ENCODE measurements around the gene AGAP2. TPM values are rescaled to one million over a fixed set of nuclear protein-coding genes. Genes with fewer than 3 reads are reported as not detected.

AGAP2 gene
- total RNA-seq, 1 donor from 2014 or later, result 0.64 TPM

DNA sequence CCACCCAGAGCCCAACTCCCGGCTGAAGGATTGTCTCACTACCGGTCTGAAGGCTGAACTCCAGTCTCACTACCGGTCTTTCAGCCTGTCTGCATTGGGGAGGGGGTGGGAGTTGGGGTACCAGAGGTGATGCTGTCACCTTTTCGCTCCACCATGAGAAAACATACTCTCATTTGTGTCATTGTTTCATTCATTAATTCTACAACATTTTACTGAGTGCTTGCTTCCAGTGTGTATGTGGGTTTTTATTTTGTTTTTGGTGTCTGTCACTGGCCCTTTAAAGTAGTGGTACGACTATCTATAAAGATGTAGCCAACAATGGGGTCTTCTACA lies 14.1 kb upstream of the AGAP2 start:
- ATAC-seq, result no peak

DNA sequence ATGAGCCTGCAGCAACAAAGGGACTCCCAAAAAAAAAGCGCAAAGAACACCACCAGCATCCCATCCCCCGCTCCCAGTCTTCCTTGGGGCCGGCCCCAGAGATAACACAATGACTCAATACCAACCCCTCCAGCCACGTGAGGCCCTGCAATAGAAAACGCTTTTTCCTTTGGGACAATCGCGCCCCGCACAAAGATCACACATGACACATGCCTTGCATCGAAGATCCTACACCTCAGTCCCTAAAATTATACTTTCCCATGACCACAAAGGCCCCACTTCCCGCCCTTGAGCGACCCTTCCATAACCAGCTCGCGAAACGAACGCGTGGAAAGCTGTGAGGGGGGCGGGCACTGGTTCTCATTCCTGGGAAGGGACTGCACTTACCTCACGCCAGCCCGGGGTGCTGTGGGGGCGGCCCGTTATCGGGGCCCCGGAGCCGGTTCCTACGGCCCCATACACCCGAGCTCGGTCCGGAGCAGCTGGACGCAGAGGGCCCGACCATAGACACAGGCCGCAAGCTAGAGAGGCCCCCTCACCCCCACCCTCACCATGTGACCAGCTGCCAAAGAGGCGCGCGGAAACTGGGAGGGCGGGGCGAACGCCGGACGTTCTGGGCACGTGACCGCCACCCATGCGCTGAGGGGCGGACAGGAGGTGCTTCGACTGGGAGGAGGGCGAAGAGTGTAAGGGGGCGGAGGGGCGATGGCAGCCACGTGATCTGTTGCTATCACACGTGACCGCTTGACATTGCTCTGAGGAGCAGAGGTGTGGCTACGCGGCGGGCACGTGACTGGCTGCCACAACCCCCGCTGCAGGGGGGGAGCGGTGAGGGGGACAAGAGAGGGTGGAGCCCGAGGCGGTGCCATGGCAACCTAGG lies 13.5 kb upstream of the AGAP2 start, which contains the start of gene CDK4:
Gene CDK4, minus strand, starts transcription at position 523 of the 880 bp plus-strand sequence. CDS start 593 bp downstream, outside the sequence.
- peak; percentile 87 for ATAC-seq

DNA sequence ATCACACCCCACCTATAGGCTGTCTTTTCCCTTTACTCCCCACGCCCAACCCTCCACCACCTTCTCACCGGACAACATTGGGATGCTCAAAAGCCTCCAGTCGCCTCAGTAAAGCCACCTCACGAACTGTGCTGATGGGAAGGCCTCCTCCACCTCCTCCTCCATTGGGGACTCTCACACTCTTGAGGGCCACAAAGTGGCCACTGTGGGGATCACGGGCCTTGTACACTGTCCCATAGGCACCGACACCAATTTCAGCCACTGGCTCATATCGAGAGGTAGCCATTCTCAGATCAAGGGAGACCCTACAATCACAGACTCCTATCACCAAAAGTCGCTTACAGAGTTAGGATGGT lies 12.9 kb upstream of the AGAP2 start:
- no peak for ATAC-seq

DNA sequence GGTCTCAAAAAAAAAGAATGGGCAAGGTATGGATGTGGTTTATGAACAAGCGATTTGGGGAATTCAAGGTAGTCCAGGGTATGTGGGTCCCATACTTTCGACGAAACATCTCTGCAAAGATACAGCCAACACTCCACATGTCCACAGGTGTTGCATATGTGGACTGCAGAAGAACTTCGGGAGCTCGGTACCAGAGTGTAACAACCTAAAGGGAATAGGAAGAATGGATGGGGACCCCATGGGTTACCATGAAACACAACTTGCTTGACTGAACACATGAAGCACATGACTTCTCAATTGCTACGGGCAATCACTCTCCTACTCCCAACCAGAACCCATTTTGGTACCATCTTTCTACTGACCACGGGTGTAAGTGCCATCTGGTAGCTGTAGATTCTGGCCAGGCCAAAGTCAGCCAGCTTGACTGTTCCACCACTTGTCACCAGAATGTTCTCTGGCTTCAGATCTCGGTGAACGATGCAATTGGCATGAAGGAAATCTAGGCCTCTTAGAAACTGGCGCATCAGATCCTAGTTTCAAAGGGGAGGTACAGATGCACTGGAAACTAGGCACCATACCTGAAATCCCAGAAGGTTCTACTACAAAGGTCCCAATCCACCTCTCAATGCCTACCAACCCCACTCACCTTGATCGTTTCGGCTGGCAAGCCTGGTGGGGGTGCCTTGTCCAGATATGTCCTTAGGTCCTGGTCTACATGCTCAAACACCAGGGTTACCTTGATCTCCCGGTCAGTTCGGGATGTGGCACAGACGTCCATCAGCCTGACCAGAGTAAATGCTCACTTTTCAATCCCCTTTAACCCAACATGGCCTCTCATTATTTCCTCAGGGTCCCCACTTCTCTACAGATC lies 12.3 kb upstream of the AGAP2 start:
- no peak for ATAC-seq

DNA sequence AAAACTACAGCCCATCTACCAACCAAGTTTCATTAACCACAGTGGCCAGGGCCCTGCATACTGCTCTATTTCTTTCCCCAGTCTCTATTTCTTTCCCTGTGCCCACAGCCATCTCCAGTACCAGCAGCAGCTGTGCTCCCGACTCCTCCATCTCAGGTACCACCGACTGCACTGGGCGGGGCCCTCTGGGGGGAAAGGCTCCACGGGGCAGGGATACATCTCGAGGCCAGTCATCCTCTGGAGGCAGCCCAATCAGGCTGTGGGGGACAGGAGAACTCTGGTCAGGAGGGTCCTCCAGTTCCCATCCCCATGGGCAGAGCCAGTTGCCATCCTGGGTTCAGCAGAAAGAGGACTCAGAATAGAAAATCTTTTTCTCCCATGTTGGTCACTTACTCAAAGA lies 10.5 kb upstream of the AGAP2 start:
- ATAC-seq, result no peak

DNA sequence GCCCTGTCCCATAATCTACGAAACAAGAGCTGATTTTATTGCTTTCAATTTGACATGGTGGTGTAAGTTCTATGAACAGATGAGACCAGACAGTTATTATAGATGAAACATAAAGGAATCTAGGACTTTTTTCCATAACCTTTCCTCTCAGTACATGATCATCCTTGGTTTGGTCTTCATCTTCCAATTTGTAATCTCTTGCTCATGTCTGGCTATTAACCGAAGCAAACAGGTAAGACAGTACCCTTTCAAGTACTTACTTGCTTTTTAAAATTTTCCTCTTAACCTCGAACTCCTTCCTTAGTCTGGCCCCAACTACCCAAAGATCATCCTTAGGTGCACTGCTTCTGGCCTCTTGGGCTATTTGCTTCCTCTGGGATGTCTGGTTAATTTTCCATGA lies 7.5 kb upstream of the AGAP2 start:
- no peak for ATAC-seq

DNA sequence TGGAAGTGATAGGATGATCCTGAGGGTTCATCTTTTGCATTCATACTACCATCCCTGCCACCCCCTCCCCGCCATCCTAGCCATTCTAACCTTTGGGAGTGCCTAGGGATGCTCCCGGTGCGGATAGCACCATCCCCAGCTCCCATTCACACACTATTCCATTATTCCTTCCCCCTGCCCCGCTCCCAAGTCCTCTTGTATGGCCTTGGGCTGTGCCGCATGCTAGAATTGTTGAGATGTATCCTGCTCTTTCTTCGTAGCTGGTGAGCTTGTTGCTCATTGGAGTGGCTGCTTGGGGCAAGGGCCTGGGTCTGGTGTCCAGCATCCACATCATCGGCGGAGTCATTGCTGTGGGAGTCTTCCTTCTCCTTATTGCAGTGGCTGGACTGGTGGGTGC lies 6.9 kb upstream of the AGAP2 start:
- peak; percentile 3 for ATAC-seq

DNA sequence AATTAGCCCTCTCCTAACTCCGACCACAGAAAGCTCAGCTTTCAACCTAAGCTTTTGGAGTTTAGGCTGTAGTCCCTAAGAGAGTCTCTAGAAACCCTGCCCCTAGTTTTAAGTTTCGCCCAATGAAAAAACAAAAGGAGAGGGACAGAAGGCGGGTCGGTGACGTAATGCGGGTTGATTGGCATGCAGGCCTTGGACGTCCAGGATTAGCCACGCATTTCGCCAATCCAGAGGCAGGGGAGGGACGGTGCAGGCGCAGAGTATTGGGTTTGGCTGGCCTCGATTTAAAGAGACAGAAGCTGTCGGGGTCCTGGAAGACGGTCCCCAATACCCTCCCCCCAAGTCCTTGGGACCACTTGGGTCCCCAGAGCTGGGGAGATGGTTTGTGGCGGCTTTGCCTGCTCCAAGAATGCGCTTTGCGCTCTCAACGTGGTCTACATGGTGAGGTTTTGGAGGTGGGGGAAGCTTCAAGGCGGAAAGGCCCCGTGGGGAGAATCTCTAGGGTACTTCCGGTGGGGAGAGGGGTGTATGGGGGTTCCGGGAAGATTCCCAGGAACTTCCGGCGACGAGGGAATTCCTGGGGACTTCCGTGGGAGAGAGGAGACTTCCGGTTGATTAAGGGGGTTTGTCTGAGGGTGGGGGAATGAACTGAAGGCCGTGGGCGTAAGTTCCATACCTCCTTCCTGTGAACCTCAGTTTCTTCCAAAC lies 6.4 kb upstream of the AGAP2 start, which contains the start of gene TSPAN31:
Gene TSPAN31, plus strand, starts transcription at position 263 of the 708 bp plus-strand sequence. Its CDS starts 116 bp downstream, at position 379.
- peak; percentile 94 for ATAC-seq

DNA sequence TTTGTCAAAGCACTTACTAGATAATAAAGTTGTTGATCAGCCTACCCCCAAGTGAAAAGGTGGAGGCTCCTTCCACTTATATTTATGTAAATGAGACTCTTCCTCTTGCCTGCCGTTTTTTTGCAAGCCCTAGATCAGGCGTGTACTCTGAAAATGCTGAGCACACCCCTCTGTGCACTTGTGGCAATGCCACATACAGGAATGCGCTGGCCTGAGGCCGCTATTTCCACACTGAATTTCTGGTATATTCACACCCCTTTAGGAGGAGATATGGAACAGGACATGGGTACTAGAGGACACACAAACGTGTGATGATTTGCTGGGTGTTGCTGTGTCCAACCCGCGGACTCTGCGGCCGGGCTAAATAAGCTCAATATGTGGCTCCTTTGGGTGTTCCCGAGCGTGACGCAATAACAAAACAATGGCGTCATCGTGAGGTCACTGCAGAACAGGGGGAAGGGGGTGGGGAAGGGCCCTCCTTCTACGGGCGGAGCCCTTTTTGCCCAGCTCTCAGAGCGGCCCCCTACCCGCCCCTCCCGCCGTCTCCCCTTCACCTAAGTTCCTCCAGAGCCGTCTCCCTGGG lies 5.7 kb upstream of the AGAP2 start:
- peak; percentile 76 for ATAC-seq

DNA sequence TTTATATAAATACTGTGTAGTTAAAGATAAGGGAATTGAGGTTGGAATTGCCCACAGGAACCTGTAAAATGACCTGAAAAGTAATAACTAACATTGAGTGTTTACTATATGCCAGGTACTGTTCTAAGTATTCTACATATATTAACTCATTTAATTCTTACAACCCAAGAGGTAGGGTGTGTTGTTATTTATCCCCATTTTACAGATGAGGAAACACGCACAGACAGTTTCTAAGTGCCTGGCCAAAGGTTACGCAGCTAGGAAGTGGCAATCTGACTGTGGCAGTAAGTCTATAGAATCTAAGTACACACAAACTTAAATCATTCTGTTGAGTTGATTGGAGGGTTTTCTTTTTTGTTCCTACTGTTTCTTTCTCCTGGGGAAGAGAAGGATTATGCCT lies 5.2 kb upstream of the AGAP2 start:
- ATAC-seq, result no peak

DNA sequence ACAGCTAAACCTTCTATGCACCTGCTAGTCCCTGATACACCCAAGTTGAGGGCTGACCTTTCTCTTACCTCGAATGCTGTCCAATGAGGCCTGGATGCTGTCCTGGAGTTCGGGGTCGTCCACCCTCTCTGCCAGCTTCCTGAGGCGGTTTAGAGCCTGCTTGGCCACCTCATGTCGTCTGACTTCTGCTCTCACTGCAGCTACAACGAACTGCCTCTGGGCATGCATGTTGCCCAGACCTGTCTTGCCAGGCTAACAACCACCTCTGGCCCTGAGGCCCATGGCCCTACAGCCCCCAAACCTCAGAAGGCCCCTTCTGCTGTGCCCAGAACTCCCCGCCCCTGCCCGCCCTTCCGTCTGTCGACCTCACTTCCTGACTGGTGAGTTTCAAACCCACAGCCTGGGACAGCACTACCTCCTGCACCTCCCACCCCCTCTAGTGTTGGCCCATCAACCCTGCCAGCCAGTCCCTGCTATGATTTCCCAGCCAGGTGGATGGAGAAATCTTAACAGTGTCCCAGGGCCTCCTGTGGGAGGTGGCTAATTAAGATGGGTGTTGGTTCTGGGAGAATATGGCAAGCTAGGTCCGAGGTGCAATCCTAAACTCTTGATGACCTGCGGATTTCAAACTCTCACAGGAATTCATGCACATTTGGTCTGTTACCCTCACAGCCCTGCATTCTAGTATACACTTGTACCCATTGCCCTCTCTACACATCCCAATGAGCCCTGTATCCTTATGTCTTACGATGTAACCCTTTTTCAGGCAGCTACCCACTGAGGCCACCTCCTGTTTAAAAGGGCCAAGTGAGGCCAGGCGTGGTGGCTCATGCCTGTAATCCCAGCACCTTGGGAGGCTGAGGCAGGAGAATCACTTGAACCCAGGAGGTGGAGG lies 3.5 kb upstream of the AGAP2 start:
- ATAC-seq, result peak; percentile 12

DNA sequence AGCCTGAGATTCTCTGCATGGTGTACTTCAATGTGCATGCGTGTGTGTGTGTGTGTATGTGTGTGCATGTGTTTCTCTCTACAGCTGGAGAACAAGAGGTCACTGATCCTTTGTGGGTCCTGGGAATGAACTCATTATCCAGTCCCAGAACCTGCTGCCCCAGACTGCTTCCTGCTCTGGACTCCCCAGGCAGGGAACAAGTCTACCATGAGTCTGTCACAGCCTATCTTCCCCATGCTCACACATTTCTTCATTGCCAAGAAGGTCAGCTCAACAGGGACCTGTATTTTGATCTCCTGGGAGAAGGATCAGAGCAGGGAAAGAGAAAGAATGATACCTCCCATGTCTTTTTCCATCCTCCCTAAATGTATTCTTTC lies 2.9 kb upstream of the AGAP2 start:
- no peak for ATAC-seq

DNA sequence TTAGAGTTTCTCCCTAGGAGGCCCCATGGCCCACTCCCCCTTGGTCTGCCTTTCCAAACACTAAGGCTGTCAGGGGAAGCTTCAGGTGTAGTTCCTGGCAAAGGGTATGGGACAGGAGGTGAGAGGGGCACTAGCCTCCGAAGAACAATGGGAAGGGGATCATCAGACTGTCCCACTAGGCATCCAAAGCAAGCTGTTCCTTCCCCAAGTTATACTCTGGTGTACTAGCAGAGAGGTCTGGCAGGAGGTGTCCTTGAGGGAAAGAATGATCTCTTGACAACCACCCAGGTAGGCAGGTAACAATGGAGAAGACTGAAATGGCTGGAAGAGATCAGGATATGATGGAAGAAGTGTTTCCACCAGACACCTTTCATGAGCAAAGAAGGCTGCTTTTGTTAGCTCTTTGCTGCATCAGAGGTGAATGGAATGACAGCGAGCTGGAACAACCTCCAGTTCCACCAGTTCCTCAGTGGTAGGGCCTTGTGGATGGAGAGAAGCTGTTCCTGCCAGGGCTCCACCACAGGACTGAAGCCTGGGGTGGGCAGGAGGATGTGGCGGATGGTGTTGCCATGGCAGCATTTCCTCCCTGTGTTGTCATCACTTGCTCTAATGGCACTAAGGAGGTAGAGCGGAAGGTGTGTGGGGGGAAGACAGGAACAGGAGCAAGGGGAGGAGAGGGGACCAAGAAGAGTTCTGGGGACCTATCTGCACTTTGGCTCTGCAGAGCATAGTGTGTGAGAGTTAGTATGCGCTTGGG lies 2.3 kb upstream of the AGAP2 start:
- ATAC-seq, result no peak

DNA sequence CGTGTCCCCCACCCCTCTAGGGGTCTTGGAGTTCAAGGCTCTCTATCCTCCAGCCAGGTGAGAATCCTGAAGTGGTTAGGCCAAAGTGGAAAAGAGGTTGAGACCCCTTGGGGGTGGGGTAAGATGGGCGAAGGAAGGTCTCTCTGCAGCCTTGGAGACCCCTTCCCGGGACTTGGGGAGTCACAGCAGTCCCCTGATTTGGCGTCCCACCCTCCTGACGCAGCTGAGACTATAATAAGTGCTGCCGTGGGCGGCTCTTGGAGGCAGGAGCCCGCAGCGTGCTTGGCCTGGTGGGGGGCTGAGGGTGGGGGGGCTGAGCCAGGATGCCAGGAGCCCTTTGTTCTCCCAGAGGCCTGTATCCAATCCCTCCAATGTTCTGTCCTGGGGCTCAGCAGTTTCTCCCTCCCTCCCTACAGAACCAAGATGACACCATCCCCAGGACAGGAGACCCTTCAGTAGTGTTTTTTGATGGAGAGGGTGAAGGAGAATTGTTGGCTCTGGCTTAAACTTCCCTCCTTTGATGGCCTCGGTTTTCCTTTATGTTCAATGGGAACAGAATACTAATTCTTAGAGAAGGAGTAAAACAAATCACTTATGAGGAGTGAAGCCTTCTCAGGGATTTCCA lies 1.5 kb upstream of the AGAP2 start:
- no peak for ATAC-seq

DNA sequence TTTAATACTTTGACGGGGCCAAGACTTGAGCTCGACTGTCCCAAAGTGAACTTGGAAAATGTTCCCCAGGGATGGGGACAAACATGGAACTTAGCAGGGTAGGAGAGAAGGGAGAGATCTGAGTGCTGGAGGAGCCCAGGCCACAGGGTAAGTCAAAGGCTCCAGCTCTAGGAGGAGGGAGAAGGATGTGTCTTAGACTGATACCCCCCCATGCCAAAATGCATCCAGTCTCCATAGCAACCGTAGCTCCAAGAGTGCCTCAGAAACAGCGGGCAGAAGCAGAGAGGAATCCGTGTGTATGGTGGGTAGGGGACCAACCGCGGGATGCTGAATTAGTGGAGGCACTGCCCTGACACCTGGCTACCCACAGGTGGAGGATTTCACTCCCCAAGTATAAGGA lies 845 bp upstream of the AGAP2 start:
- ATAC-seq, result no peak

DNA sequence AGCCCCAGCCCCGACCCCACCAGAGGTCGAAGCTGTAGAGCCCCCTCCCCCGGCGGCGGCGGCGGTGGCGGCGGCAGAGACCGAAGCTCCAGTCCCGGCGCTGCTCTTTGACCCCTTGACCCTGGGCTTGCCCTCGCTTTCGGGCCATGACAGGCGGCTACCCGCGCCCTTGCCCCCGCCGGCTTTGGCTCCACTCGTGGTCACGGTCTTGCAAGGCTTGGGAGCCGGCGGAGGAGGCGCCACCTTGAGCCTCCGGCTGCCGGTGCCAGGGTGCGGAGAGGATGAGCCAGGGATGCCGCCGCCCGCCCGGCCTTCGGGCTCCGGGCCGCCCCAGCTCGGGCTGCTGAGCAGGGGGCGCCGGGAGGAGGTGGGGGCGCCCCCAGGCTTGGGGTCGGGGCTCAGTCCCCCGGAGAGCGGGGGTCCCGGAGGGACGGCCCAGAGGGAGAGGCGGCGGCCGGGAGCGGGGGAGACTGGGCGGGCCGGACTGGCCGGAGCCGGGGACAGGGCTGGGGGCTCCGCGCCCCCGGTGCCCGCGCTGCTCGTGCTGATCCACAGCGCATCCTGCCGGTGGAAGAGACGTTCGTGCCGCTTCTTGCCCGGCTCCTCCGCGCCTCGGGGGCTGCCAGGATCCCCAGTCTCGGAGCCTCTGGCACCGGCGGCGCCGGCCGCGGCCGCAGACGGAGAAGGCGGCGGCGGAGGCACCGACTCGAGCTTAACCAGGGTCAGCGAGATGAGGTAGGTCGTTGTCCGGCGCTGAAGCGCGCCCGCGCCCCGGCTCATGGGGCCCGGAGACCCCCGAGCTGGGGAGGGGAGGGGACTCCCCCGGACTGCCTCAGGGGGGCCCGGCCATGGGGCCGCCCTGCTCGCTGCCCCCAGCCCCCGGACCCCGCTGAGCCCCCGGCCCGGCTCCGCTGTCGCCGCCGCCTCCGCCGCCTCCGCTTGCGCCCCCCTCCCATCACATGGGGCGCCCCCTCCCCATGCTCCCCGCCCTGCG lies 778 bp downstream of the AGAP2 start:
- ATAC-seq, result no peak

DNA sequence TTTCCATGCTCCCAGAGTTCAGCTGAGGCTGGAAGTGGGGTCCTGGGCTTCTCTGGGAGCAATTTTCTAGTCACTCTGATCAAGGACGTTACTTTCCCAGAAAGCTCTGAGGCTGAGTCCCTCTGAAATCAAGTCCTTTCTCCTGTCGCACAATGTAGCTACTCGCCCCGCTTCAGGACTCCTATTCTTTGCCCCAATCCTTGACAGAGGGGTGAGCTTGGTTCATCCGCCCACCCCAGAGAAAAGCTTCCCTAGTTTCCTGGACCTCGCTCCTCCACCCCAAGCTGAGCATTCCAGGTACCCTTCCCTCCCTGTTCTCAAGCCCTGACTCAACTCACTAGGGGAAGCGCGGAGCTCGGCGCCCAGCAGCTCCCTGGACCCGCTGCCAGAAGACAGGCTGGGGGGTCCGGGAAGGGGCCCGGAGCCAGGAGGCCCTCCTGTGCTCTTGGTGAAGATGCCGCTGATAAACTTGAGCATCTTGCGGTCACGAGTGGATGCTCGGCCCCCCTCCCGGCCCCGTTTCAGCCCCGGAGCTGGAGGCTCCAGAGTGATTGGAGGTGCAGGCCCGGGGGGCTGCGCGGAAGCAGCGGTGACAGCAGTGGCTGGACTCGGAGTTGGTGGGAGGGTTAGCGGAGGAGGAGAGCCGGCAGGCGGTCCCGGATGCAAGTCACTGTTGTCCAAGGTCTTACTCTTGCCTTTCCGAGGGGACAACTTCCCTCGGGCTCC lies 1.6 kb downstream of the AGAP2 start:
- ATAC-seq, result no peak

Data from esophagus mucosa (tissue), 1 donor.